ENCODE results near the gene SOS2. TPM values are rescaled to one million over a fixed set of nuclear protein-coding genes. Genes with fewer than 3 reads are reported as not detected.

Gene SOS2
- total and polyA plus RNA-seq, 2 of the 4 experiments (the other 2 are of a cell fraction), result 6.3 to 10.9 TPM

GRCh38 chr14:50156111-50156510, 75.3 kb downstream of the SOS2 start:
- no peak overlapping the region for H3K14ac ChIP-seq (replicated peaks; ENCODE audit: low read depth, low read length)
- H3K4me3 ChIP-seq (ENCODE audit: insufficient read depth, low read depth, low read length), result no peak overlapping the region
- no peak overlapping the region for H3K27ac ChIP-seq (ENCODE audit: insufficient read depth, low read length)
- H3K4me2 ChIP-seq (ENCODE audit: low read depth, low read length), result no peak overlapping the region
- no peak overlapping the region for H3K9ac ChIP-seq (ENCODE audit: low read depth, low read length)
- BruUV-seq (replicated peaks), result no TSS peak
- dilution Hi-C loops (cut with HindIII; ENCODE audit: low sequenced_read_pairs, unreplicated experiment) (no loop called here), intact Hi-C loops (cut with micrococcal nuclease) (no loop called here), in situ Hi-C loops (cut with MboI; ENCODE audit: low sequenced_read_pairs) (no loop called here)
- no peak overlapping the region for H2AFZ ChIP-seq (replicated peaks; ENCODE audit: low read length, poor library complexity)
- CTCF ChIA-PET, result no interaction called here
- no peaks in the 10 kb centered on the region for H3K79me1 ChIP-seq (ENCODE audit: low read depth in 1 of 2, low read length in 2 of 2)
- no peaks in the 10 kb centered on the region for H4K20me1 ChIP-seq (ENCODE audit: insufficient read depth, low read length)
- POLR2A ChIA-PET (ENCODE audit: unreplicated experiment), result interaction anchor here (0.7 kb wide), 1 partner anchor 9 kb away, joined by 5 read pairs; no protein-coding TSS in a partner anchor
- no peak for TF ChIP-seq CHD1 (IDR thresholded peaks at IDR 0.05; ENCODE audit: low read depth, low read length)
- no peak for TF ChIP-seq MAFK (IDR thresholded peaks at IDR 0.05; ENCODE audit: low read depth, low read length)
- no peak for TF ChIP-seq FOS (IDR thresholded peaks at IDR 0.05; ENCODE audit: low read depth, low read length)
- TF ChIP-seq RFX5 (IDR thresholded peaks at IDR 0.05; ENCODE audit: low read depth, low read length), result no peak
- TF ChIP-seq USF2 (IDR thresholded peaks at IDR 0.05; ENCODE audit: low read depth, low read length), result no peak
- no peak for TF ChIP-seq MAZ (IDR thresholded peaks at IDR 0.05; ENCODE audit: borderline replicate concordance, low read depth, low read length)
- no peak for TF ChIP-seq CEBPB (IDR thresholded peaks at IDR 0.05; ENCODE audit: low read depth, low read length)
- TF ChIP-seq BHLHE40 (IDR thresholded peaks at IDR 0.05; ENCODE audit: low read depth, low read length), result no peak
- no peak for TF ChIP-seq MXI1 (IDR thresholded peaks at IDR 0.05; ENCODE audit: borderline replicate concordance, low read depth, low read length)
- no peak for TF ChIP-seq RAD21 (IDR thresholded peaks at IDR 0.05; ENCODE audit: low read length)
- WGBS, 2 experiments (ENCODE audit: extremely low coverage in 2 of 2, insufficient read length in 1 of 2), result no CpG with 5 or more reads among the region's 4 CpGs
- H3K9me3 ChIP-seq (ENCODE audit: control insufficient read depth, insufficient read depth, low read length), result no peaks in the 10 kb centered on the region
- H2BK5ac ChIP-seq (ENCODE audit: low read depth, low read length, poor library complexity, severe bottlenecking), result no peak overlapping the region
- peaks cover 14% of the 10 kb centered on the region for H3K36me3 ChIP-seq (ENCODE audit: control insufficient read depth, insufficient read depth, low read length)
- H2BK15ac ChIP-seq (ENCODE audit: low read depth, low read length), result no peak overlapping the region
- H3K56ac ChIP-seq (ENCODE audit: extremely low read depth, insufficient read depth, low read length), result no peak overlapping the region
- no peak overlapping the region for H2BK120ac ChIP-seq (ENCODE audit: low read depth, low read length)
- H4K5ac ChIP-seq (ENCODE audit: low read depth, low read length), result no peak overlapping the region
- no peak overlapping the region for H3K23ac ChIP-seq (ENCODE audit: low read depth, low read length)
- no peak overlapping the region for H2AK5ac ChIP-seq (ENCODE audit: low read depth, low read length)
- no peak overlapping the region for H4K8ac ChIP-seq (ENCODE audit: low read depth in 2 of 2, low read length in 2 of 2)
- no peak overlapping the region for H4K91ac ChIP-seq (ENCODE audit: insufficient read depth, low read depth, low read length)
- ATAC-seq (ENCODE audit: low read depth) (no peak), DNase-seq (no peak)
- no peak overlapping the region for H3K18ac ChIP-seq (ENCODE audit: low read depth, low read length)
- no peak overlapping the region for H2AK9ac ChIP-seq (replicated peaks; ENCODE audit: low read depth, low read length, poor library complexity)
- no peaks in the 10 kb centered on the region for H3K27me3 ChIP-seq (ENCODE audit: control insufficient read depth, insufficient read depth, low read length)
- H3K4ac ChIP-seq (ENCODE audit: low read depth, low read length), result no peak overlapping the region
- no peaks in the 10 kb centered on the region for H3K9me1 ChIP-seq (ENCODE audit: insufficient read depth, low read length)
- H3K4me1 ChIP-seq (ENCODE audit: control insufficient read depth, insufficient read depth, low read length), result no peaks in the 10 kb centered on the region
- H2BK20ac ChIP-seq (ENCODE audit: low read depth, low read length), result no peak overlapping the region
